HepG2 (cell line): Measurements from ENCODE around the gene CAVIN2. TPM values are rescaled to one million over a fixed set of nuclear protein-coding genes. Genes with fewer than 3 reads are reported as not detected.
A peak's percentile ranks its signal among the peaks of the same experiment; 100 is the strongest.

Source experiments
- GTF3A ChIP-seq: sonication (generic); formaldehyde crosslinking; conservative IDR thresholded peaks from 2 replicates; pipeline ENCODE4 v1.4.0; 2020; ENCODE audit warnings: mild to moderate bottlenecking, missing genetic modification reagents
- JUND ChIP-seq: sonication (generic); formaldehyde crosslinking; IDR thresholded peaks from 2 replicates; pipeline ENCODE4 v1.8.0; 2022; ENCODE audit warnings: mild to moderate bottlenecking, missing genetic modification reagents
- MTF2 ChIP-seq: sonication (generic); formaldehyde crosslinking; IDR thresholded peaks from 2 replicates; pipeline ENCODE4 v1.5.0; 2020; ENCODE audit warnings: missing genetic modification reagents, borderline replicate concordance
- MXD4 ChIP-seq: IDR thresholded peaks from 2 replicates; pipeline ENCODE4 v1.6.1; 2016; ENCODE audit warnings: mild to moderate bottlenecking, missing biosample characterization, missing genetic modification reagents
- NCOR1 ChIP-seq: fragments of 200-600 bp; sonication (generic); IDR thresholded peaks from 2 replicates; pipeline ENCODE4 v1.7.0; 2017; ENCODE audit warnings: antibody characterized with exemption, low read length, borderline replicate concordance
- NRL ChIP-seq: sonication (generic); formaldehyde crosslinking; IDR thresholded peaks from 2 replicates; pipeline ENCODE4 v1.5.0; 2020; ENCODE audit warnings: missing genetic modification reagents, mild to moderate bottlenecking, moderate library complexity, borderline replicate concordance
- RERE ChIP-seq: IDR thresholded peaks from 2 replicates; pipeline ENCODE4 v1.6.1; 2016; ENCODE audit warnings: low read depth, missing genetic modification reagents, missing compliant biosample characterization
- SMYD3 ChIP-seq: sonication (generic); formaldehyde crosslinking; IDR thresholded peaks from 2 replicates; pipeline ENCODE4 v1.8.1; 2023; ENCODE audit warnings: mild to moderate bottlenecking, missing genetic modification reagents
- SP4 ChIP-seq: sonication (generic); formaldehyde crosslinking; IDR thresholded peaks from 2 replicates; pipeline ENCODE4 v1.8.1; 2023; ENCODE audit warnings: mild to moderate bottlenecking, missing genetic modification reagents
- TFAP4 ChIP-seq: sonication (generic); IDR thresholded peaks from 2 replicates; pipeline ENCODE4 v1.6.1; 2016; ENCODE audit warnings: low read depth, borderline replicate concordance
- ZBTB20 ChIP-seq: sonication (generic); formaldehyde crosslinking; IDR thresholded peaks from 2 replicates; pipeline ENCODE4 v1.8.1; 2023; ENCODE audit warnings: missing genetic modification reagents, low read depth, mild to moderate bottlenecking, borderline replicate concordance
- ZBTB33 ChIP-seq: sonication (generic); formaldehyde crosslinking; IDR thresholded peaks from 2 replicates; pipeline ENCODE4 v1.4.0; 2020; ENCODE audit warnings: missing genetic modification reagents
- ZNF234 ChIP-seq: sonication (generic); formaldehyde crosslinking; conservative IDR thresholded peaks from 2 replicates; pipeline ENCODE4 v1.5.1; 2020; ENCODE audit warnings: mild to moderate bottlenecking, missing genetic modification reagents
- ZNF569 ChIP-seq: sonication (generic); formaldehyde crosslinking; IDR thresholded peaks from 2 replicates; pipeline ENCODE4 v1.5.0; 2020; ENCODE audit warnings: mild to moderate bottlenecking, missing genetic modification reagents, moderate library complexity, borderline replicate concordance
- ZZZ3 ChIP-seq: sonication (generic); formaldehyde crosslinking; IDR thresholded peaks from 2 replicates; pipeline ENCODE4 v1.4.0; 2020; ENCODE audit warnings: missing genetic modification reagents, mild to moderate bottlenecking, borderline replicate concordance
- polyA plus RNA-seq, 8 experiments: library from polyadenylated mRNA; depleted of rRNA in 3 of 8; stranded (reverse) in 7 of 8; unstranded in 1 of 8; fragments of >200 nt; fragmentation: Illumina TruSeq in 4 of 8; extraction: Trizol in 4 of 8; gene quantifications; 2 replicates each; pipeline versions ENCODE4 v1.2.1 to v1.2.3, GENCODE V29; 2011 to 2016; ENCODE audit warnings: low read depth in 4 of 8, missing spikeins in 1 of 8, mixed read lengths in 1 of 8; ENCODE audit not compliant: insufficient read depth in 1 of 8
- total RNA-seq, 5 experiments: library from RNA; depleted of rRNA; stranded (reverse); fragments of >200 nt; fragmentation: Illumina TruSeq; extraction: Trizol; gene quantifications; 2 replicates each; pipeline ENCODE4 v1.2.3, GENCODE V29; 2016; ENCODE audit warnings: low read depth in 1 of 5
- TF ChIP-seq, protein P1 (sequence below): sonication (generic); formaldehyde crosslinking; IDR thresholded peaks from 2 replicates; pipeline ENCODE4 v1.4.0; 2020; ENCODE audit warnings: missing genetic modification reagents; ENCODE audit errors: not compliant biosample characterization
- TF ChIP-seq, protein P2 (sequence below): sonication (generic); formaldehyde crosslinking; IDR thresholded peaks from 2 replicates; pipeline ENCODE4 v1.8.0; 2022; ENCODE audit warnings: mild to moderate bottlenecking, missing genetic modification reagents

Gene CAVIN2
- total and polyA plus RNA-seq, 2 of the 13 experiments (the other 11 are each of a cell fraction or from before 2014, with no cell fraction given): 7.6 to 38.8 TPM

DNA sequence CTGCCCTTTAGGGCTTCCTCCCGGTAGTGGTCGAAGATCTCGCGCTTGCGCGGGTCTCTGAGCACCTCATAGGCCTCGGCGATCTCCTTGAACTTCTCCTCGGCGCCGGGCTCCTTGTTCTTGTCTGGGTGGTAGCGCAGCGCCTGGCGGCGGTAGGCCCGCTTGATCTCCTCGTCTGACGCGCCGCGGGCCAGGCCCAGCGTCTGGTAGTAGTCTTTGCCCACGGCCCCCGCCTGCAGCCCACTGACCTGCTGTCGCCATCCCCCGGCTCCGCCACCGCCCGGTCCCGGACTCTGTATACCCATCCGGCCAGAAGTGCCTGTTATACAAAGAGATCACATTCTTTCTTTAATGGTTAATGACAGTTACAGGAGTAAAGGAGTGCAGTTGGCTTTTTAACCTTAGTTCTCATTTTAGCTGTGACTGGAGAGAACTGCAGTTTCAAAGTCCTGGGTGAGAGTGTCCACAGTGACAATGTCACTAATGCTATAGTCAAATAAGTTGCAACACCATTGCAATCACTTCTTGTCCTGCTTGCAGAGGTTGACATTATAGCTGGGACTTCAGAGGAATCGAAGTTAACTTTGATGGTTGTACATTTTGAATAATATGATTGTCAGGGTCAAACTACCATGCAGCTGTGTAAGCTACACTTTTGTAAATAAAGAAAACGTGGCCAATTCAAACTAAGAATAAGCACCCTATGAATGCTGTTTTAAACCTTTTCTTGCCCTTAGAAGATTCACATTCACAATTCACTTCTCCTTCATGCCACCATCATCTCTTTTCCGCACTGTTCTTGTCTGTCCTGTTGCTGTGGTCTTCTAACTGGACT is 35.3 kb upstream of the CAVIN2 start (continued):
- TF ChIP-seq ZBTB33 (CRISPR knock-in tag) (peak; percentile 90), ZZZ3 (no peak), NRL (CRISPR knock-in tag) (0 out of 2 replicates have a peak, but pooled peaks have one; percentile 5), NCOR1 (peak; percentile 98), SP4 (CRISPR knock-in tag) (peak; percentile 35; the same call in 1 of the 2 replicates), TFAP4 (peak; percentile 94), GTF3A (no peak), ZBTB20 (CRISPR knock-in tag) (peak; percentile 89; the same call in 1 of the 2 replicates), RERE (CRISPR knock-in tag) (peak; percentile 95), JUND (CRISPR knock-in tag) (no peak; the same call in 1 of the 2 replicates), MTF2 (no peak), ZNF234 (CRISPR knock-in tag) (no peak), SMYD3 (CRISPR knock-in tag) (no peak), ZNF569 (CRISPR knock-in tag) (no peak), MXD4 (CRISPR knock-in tag) (no peak)
- TF ChIP-seq, protein P1, sequence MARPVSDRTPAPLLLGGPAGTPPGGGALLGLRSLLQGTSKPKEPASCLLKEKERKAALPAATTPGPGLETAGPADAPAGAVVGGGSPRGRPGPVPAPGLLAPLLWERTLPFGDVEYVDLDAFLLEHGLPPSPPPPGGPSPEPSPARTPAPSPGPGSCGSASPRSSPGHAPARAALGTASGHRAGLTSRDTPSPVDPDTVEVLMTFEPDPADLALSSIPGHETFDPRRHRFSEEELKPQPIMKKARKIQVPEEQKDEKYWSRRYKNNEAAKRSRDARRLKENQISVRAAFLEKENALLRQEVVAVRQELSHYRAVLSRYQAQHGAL (CRISPR knock-in tag): no peak
- TF ChIP-seq, protein P2, sequence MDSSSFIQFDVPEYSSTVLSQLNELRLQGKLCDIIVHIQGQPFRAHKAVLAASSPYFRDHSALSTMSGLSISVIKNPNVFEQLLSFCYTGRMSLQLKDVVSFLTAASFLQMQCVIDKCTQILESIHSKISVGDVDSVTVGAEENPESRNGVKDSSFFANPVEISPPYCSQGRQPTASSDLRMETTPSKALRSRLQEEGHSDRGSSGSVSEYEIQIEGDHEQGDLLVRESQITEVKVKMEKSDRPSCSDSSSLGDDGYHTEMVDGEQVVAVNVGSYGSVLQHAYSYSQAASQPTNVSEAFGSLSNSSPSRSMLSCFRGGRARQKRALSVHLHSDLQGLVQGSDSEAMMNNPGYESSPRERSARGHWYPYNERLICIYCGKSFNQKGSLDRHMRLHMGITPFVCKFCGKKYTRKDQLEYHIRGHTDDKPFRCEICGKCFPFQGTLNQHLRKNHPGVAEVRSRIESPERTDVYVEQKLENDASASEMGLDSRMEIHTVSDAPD: no peak
